Activated T-cell treated with anti-CD3 and anti-CD28 coated beads, Interleukin-2, amount 50 U/mL, for 48 hours (primary cell): ENCODE measurements around the gene ATP5F1C.

Experiments used
- DNase-seq, 2 experiments: peaks; one replicate each; pipeline ENCODE4 v3.0.0-alpha.2; 2020

ATP5F1C gene

GRCh38 chr10:7853226-7853842 is 65.4 kb downstream of the ATP5F1C start:
- DNase-seq: no peak

- no peak for DNase-seq
Measured at GRCh38 chr10:7853890-7854289, 65.9 kb downstream of the ATP5F1C start.

GRCh38 chr10:7855205-7855604 is 67.2 kb downstream of the ATP5F1C start:
- DNase-seq: no peak

- no peak for DNase-seq
Measured at GRCh38 chr10:7856678-7857077, 68.7 kb downstream of the ATP5F1C start.

GRCh38 chr10:7857262-7857661 is 69.3 kb downstream of the ATP5F1C start:
- DNase-seq: no peak
